GM12873 (cell line): Measurements from ENCODE around the gene ERC2.

Experiments
- TF ChIP-seq, protein P1 (sequence below): IDR thresholded peaks from 2 replicates; pipeline ENCODE4 v1.5.1; 2012; ENCODE audit warnings: low read depth, mild to moderate bottlenecking, moderate library complexity, low read length, control low read depth; ENCODE audit not compliant: insufficient read depth; ENCODE audit errors: missing control alignments

The ERC2 gene

GRCh38 chr3:56022619-56023018 lies 445.6 kb downstream of the ERC2 start:
- TF ChIP-seq, protein P1, sequence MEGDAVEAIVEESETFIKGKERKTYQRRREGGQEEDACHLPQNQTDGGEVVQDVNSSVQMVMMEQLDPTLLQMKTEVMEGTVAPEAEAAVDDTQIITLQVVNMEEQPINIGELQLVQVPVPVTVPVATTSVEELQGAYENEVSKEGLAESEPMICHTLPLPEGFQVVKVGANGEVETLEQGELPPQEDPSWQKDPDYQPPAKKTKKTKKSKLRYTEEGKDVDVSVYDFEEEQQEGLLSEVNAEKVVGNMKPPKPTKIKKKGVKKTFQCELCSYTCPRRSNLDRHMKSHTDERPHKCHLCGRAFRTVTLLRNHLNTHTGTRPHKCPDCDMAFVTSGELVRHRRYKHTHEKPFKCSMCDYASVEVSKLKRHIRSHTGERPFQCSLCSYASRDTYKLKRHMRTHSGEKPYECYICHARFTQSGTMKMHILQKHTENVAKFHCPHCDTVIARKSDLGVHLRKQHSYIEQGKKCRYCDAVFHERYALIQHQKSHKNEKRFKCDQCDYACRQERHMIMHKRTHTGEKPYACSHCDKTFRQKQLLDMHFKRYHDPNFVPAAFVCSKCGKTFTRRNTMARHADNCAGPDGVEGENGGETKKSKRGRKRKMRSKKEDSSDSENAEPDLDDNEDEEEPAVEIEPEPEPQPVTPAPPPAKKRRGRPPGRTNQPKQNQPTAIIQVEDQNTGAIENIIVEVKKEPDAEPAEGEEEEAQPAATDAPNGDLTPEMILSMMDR: no peak

GRCh38 chr3:56019490-56020146 lies 448.6 kb downstream of the ERC2 start:
- TF ChIP-seq, protein P1: no peak

GRCh38 chr3:56012721-56013120 lies 455.5 kb downstream of the ERC2 start:
- TF ChIP-seq, protein P1: no peak

- TF ChIP-seq, protein P1: no peak
Measured at GRCh38 chr3:56005196-56005805, 463.0 kb downstream of the ERC2 start.

DNA sequence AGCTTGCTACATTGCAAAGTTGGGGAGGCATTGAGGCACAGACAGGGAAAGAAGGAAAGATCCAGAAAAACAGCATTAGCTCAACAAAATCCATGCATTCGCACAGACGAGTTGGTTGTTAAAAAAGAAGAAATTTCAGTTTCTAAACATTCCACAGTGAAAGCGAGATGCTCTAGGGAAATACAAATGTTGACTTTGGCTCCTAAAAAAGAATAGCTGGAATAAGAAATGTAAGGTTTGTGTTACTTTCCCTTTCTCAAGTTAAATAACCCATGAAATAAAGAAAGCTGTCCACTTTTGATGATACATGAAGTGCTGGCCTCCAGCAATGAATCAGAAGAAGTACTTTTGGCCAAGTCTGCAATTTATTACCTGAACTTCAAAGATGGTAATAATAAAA lies 465.1 kb downstream of the ERC2 start:
- TF ChIP-seq, protein P1: no peak

DNA sequence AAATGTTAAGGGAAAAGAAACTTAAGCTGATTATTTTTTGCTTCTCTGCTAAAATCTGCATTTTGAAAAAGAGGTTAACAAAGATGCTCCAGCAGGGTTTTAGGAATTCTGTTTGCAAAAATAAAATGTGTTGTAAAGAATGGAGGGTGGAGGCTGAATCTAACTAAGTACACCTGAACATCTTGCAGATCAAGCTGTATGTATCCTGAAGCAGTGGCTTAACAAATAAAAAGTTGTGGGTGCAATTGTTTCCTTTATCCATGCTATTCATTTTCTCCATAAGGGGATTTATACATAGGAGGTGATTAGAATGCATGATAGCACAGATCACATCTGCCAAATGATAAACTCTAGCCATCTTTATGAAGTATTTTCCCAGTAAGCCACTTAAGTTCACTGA lies 466.3 kb downstream of the ERC2 start:
- TF ChIP-seq, protein P1: no peak

DNA sequence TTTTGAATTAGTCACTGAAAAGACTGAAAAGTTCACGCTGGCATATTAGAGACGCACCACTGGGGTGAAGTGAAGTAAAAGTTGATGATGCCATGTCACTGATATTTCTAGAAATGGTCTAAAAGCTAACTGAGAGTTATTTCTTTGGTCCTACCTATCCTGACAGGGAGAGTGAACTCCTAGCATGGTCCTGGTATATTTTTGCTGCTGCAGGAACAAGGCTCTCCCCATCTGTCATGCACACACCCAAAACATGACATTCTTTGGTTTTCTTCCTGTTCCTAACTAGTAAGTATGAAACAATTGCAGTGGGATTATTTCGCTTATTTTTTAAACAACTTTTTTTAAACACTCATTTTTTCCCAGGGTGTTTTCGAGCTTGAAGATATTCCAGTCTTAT lies 466.7 kb downstream of the ERC2 start:
- TF ChIP-seq, protein P1: no peak
